ENCODE data around the gene IRF7.
"Not testable (repeated sequence)": the region's sequence is repeated elsewhere in the genome, so short reads cannot be mapped to it uniquely, and the experiment has no call there.

Gene IRF7

GRCh38 chr11:581342-581741, 34.4 kb downstream of the IRF7 start:
- DNase-seq (ENCODE audit: low spot score), result no peak

- DNase-seq (ENCODE audit: low spot score), result no peak
These were observed 35.7 kb downstream of the IRF7 start for GRCh38 chr11:579830-580601.

- no peak for DNase-seq (ENCODE audit: low spot score)
These were observed 37.3 kb downstream of the IRF7 start for GRCh38 chr11:578276-579035.

GRCh38 chr11:577611-577894, 38.2 kb downstream of the IRF7 start:
- no peak for DNase-seq (ENCODE audit: low spot score)

- no peak for DNase-seq (ENCODE audit: low spot score)
These were observed 38.7 kb downstream of the IRF7 start for GRCh38 chr11:576811-577610.

- peak; percentile 95 for DNase-seq (ENCODE audit: low spot score)
These were observed 39.6 kb downstream of the IRF7 start, which contains the start of gene PHRF1 for GRCh38 chr11:575996-576768. PHRF1 (plus strand) TSS chr11:576470; CDS start chr11:581513, 5,043 bp downstream.

GRCh38 chr11:575313-575995, 40.3 kb downstream of the IRF7 start:
- no peak for DNase-seq (ENCODE audit: low spot score)

GRCh38 chr11:574632-575312, 41.0 kb downstream of the IRF7 start:
- no peak for DNase-seq (ENCODE audit: low spot score)

GRCh38 chr11:574031-574570, 41.6 kb downstream of the IRF7 start:
- not testable (repeated sequence) for DNase-seq (ENCODE audit: low spot score)

GRCh38 chr11:573146-573759, 42.5 kb downstream of the IRF7 start:
- DNase-seq (ENCODE audit: low spot score), result no peak

GRCh38 chr11:571802-572185, 44.0 kb downstream of the IRF7 start:
- DNase-seq (ENCODE audit: low spot score), result no peak

GRCh38 chr11:569158-569885, 46.4 kb downstream of the IRF7 start:
- no peak for DNase-seq (ENCODE audit: low spot score)

GRCh38 chr11:568306-569157, 47.2 kb downstream of the IRF7 start:
- peak; percentile 93 for DNase-seq (ENCODE audit: low spot score)

GRCh38 chr11:567629-568292, 48.0 kb downstream of the IRF7 start:
- no peak for DNase-seq (ENCODE audit: low spot score)

GRCh38 chr11:567011-567628, 48.6 kb downstream of the IRF7 start:
- no peak for DNase-seq (ENCODE audit: low spot score)

- no peak for DNase-seq (ENCODE audit: low spot score)
These were observed 49.7 kb downstream of the IRF7 start for GRCh38 chr11:565921-566509.

Measured in CD4-positive, alpha-beta T cell treated with Interleukin-6 at 100 ng/mL for 8 hours (primary cell).